HG03066 (cell line): Measurements from ENCODE around the gene THPO.

ENCODE experiments used
- ATAC-seq: cut with Tn5 transposase; IDR thresholded peaks from one replicate; pipeline ENCODE4 v1.9.1; 2021; ENCODE audit warnings: low read depth; ENCODE audit not compliant: unreplicated experiment

THPO gene

GRCh38 chr3:184335661-184336546, 42.1 kb downstream of the THPO start:
- ATAC-seq = peak; percentile 55

- no peak for ATAC-seq
These were observed 42.7 kb downstream of the THPO start for GRCh38 chr3:184335291-184335660.

GRCh38 chr3:184334470-184335158, 43.4 kb downstream of the THPO start:
- ATAC-seq = no peak

- ATAC-seq = no peak
These were observed 44.3 kb downstream of the THPO start for GRCh38 chr3:184333700-184334099.

- no peak for ATAC-seq
These were observed 44.8 kb downstream of the THPO start for GRCh38 chr3:184333190-184333589.

GRCh38 chr3:184332370-184333090, 45.5 kb downstream of the THPO start:
- no peak for ATAC-seq

GRCh38 chr3:184328516-184328915, 49.5 kb downstream of the THPO start:
- ATAC-seq = no peak

GRCh38 chr3:184327171-184327570, 50.8 kb downstream of the THPO start:
- no peak for ATAC-seq

GRCh38 chr3:184325715-184326369, 52.2 kb downstream of the THPO start:
- ATAC-seq = no peak

GRCh38 chr3:184325269-184325668, 52.7 kb downstream of the THPO start:
- no peak for ATAC-seq

GRCh38 chr3:184323696-184324095, 54.3 kb downstream of the THPO start:
- ATAC-seq = no peak

- ATAC-seq = no peak
These were observed 55.1 kb downstream of the THPO start for GRCh38 chr3:184322731-184323487.
